ENCODE data around the gene CFAP46.

- no peak for TF ChIP-seq TAF1 (IDR thresholded peaks at IDR 0.05; ENCODE audit: borderline replicate concordance, insufficient read depth, low read length)
- no peak for TF ChIP-seq POLR2AphosphoS5 (IDR thresholded peaks at IDR 0.05; ENCODE audit: low read depth, low read length)
- TF ChIP-seq SIN3A (IDR thresholded peaks at IDR 0.05; ENCODE audit: borderline replicate concordance, insufficient read depth, low read length) = no peak
- no peak for TF ChIP-seq REST (IDR thresholded peaks at IDR 0.05; ENCODE audit: insufficient read depth in 1 of 2, low read depth in 2 of 2, low read length in 2 of 2)
These were observed 29.4 kb downstream of the CFAP46 start for GRCh38 chr10:132912713-132913558.
